PC-3 (cell line): ENCODE results near the gene ARID5B. TPM values are rescaled to one million over a fixed set of nuclear protein-coding genes. Genes with fewer than 3 reads are reported as not detected.

Experiments
- ATAC-seq: fragments of 200-7000 bp; cut with Tn5 transposase; 2 replicates; pipeline ENCODE4 v1.9.1; 2020; ENCODE audit warnings: mild to moderate bottlenecking, moderate library complexity
- BruUV-seq: library from RNA; stranded (reverse); fragments of 400-500 nt; replicated peaks from 2 replicates; lab custom pipeline; 2021; lab: Mats Ljungman, UMichigan
- CTCF ChIA-PET: fragments of 300-600 bp; sonication (Branson Sonifier 250); formaldehyde crosslinking; loops from one replicate; lab custom pipeline; 2022; ENCODE audit warnings: antibody characterized with exemption; lab: Charles Lee
- POLR2A ChIA-PET: fragments of 300-600 bp; sonication (Branson Sonifier 250); formaldehyde crosslinking; loops from one replicate; lab custom pipeline; 2022; ENCODE audit warnings: antibody characterized with exemption; ENCODE audit not compliant: unreplicated experiment; lab: Charles Lee
- DNase-seq: peaks from one replicate; pipeline ENCODE4 v3.0.0-alpha.2; 2015
- H2AFZ ChIP-seq: fragments of 300-600 bp; sonication (generic); 2 replicates; pipeline ENCODE4 v1.6.0; 2016; ENCODE audit warnings: antibody characterized with exemption, low read length
- H3F3A ChIP-seq: fragments of 300-600 bp; sonication (generic); one replicate; pipeline ENCODE4 v1.6.0; 2017; ENCODE audit warnings: antibody characterized with exemption, low read length, control low read depth, mild to moderate bottlenecking; ENCODE audit not compliant: unreplicated experiment
- H3K27ac ChIP-seq: fragments of 300-600 bp; sonication (generic); 2 replicates; pipeline ENCODE4 v1.5.1; 2016; ENCODE audit warnings: mild to moderate bottlenecking, low read length
- H3K27me3 ChIP-seq: fragments of 300-600 bp; sonication (generic); 2 replicates; pipeline ENCODE4 v1.6.1; 2016; ENCODE audit warnings: low read length, mixed read lengths
- H3K36me3 ChIP-seq: fragments of 300-600 bp; sonication (generic); 2 replicates; pipeline ENCODE4 v1.6.1; 2016; ENCODE audit warnings: low read depth, mixed run types, low read length, mixed read lengths
- H3K4me1 ChIP-seq: fragments of 300-600 bp; sonication (generic); 2 replicates; pipeline ENCODE4 v1.5.1; 2016; ENCODE audit warnings: low read length; ENCODE audit not compliant: insufficient read depth
- H3K4me2 ChIP-seq: fragments of 300-600 bp; sonication (generic); 2 replicates; pipeline ENCODE4 v1.6.0; 2016; ENCODE audit warnings: low read length
- H3K4me3 ChIP-seq: fragments of 300-600 bp; sonication (generic); 2 replicates; pipeline ENCODE4 v1.5.1; 2016; ENCODE audit warnings: mild to moderate bottlenecking, low read length, mixed read lengths
- H3K79me2 ChIP-seq: fragments of 300-600 bp; sonication (generic); 2 replicates; pipeline ENCODE4 v1.6.1; 2017; ENCODE audit warnings: low read length, mixed read lengths
- H3K9ac ChIP-seq: fragments of 300-600 bp; sonication (generic); 2 replicates; pipeline ENCODE4 v1.6.0; 2016; ENCODE audit warnings: mild to moderate bottlenecking, low read length
- H3K9me2 ChIP-seq: fragments of 300-600 bp; sonication (generic); replicated peaks from 2 replicates; pipeline ENCODE4 v1.6.1; 2016; ENCODE audit warnings: mixed run types, low read length, mixed read lengths
- H3K9me3 ChIP-seq: fragments of 300-600 bp; sonication (generic); 2 replicates; pipeline ENCODE4 v1.6.1; 2016; ENCODE audit warnings: low read length, mixed read lengths
- H4K20me1 ChIP-seq: fragments of 300-600 bp; sonication (generic); 2 replicates; pipeline ENCODE4 v1.6.1; 2016; ENCODE audit warnings: low read length, mixed read lengths
- EZH2 ChIP-seq: fragments of 300-600 bp; sonication (generic); IDR thresholded peaks from one replicate; pipeline ENCODE4 v1.6.1; 2017; ENCODE audit warnings: antibody characterized with exemption, mild to moderate bottlenecking, low read length; ENCODE audit not compliant: unreplicated experiment
- EZH2phosphoT487 ChIP-seq: fragments of 300-600 bp; sonication (generic); IDR thresholded peaks from 2 replicates; pipeline ENCODE4 v1.6.1; 2018; ENCODE audit warnings: mild to moderate bottlenecking, antibody characterized with exemption, low read length, borderline replicate concordance
- intact Hi-C: fragments of 100-400 bp; cut with micrococcal nuclease; formaldehyde crosslinking; loops from 2 replicates; pipeline ENCODE4 v1.9.0; 2023
- total RNA-seq: library from RNA; depleted of rRNA; stranded (reverse); fragments of >200 nt; gene quantifications from 2 replicates; pipeline ENCODE4 v1.2.3, GENCODE V29; 2014
- TF ChIP-seq, protein P1 (sequence below): fragments of 300-600 bp; sonication (generic); conservative IDR thresholded peaks from 2 replicates; pipeline ENCODE4 v1.5.1; 2017; ENCODE audit warnings: antibody characterized with exemption, low read depth, mild to moderate bottlenecking, low read length

Gene ARID5B
- total RNA-seq, 1 experiment from 2014 or later = 26.4 TPM

DNA sequence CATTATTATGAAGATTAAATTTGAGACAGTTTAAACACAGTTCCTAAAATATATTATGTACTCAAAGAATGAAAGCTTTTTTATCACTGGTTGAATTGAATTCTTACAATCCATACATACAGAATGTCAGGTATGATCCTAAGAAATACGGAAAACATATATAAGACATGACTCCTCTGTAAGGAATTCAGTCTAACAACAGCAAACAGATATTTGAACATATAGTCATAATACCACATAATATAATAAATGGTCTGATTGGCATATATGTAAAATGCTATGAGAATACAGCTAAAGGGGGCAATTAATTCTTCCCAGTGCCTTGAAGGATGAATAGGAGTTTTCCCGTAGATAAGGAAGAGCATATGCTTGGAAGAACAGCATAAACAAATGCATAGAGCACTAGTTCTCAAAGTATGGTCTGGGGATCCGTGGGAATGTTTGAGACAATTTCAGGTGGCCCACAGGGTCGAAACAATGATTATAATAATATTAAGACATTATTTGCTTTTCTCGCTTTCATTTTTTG lies 10.6 kb upstream of the ARID5B start:
- peak; percentile 92 for DNase-seq
- no peaks in the 10 kb centered on the region for H3K36me3 ChIP-seq
- H3K4me3 ChIP-seq = peak overlapping the region; percentile 4; the same call in 1 of the 2 replicates
- no peak overlapping the region for H3K9ac ChIP-seq
- H3F3A ChIP-seq = peaks cover 5% of the 10 kb centered on the region
- intact Hi-C loops = no loop called here
- no peaks in the 10 kb centered on the region for H3K9me3 ChIP-seq
- H4K20me1 ChIP-seq = no peaks in the 10 kb centered on the region
- H2AFZ ChIP-seq = no peak overlapping the region
- POLR2A ChIA-PET = interaction anchor here (0.6 kb wide), 3 partner anchors 152 to 428 kb away, joined by 3 to 7 read pairs (median 7); no protein-coding TSS in a partner anchor
- H3K9me2 ChIP-seq = 0 out of 2 replicates have a peak, but pooled peaks cover 3% of the 10 kb centered on the region
- no peaks in the 10 kb centered on the region for H3K27me3 ChIP-seq
- CTCF ChIA-PET = no interaction called here
- no peaks in the 10 kb centered on the region for H3K79me2 ChIP-seq
- peak; percentile 92 for ATAC-seq
- peaks cover 17% of the 10 kb centered on the region for H3K4me1 ChIP-seq
- H3K27ac ChIP-seq = 0 out of 2 replicates have a peak overlapping the region, but pooled peaks have one; percentile 0
- H3K4me2 ChIP-seq = peak overlapping the region; percentile 54
- BruUV-seq = no TSS peak
- TF ChIP-seq EZH2phosphoT487 (no peak), EZH2 (no peak)
- TF ChIP-seq, protein P1, sequence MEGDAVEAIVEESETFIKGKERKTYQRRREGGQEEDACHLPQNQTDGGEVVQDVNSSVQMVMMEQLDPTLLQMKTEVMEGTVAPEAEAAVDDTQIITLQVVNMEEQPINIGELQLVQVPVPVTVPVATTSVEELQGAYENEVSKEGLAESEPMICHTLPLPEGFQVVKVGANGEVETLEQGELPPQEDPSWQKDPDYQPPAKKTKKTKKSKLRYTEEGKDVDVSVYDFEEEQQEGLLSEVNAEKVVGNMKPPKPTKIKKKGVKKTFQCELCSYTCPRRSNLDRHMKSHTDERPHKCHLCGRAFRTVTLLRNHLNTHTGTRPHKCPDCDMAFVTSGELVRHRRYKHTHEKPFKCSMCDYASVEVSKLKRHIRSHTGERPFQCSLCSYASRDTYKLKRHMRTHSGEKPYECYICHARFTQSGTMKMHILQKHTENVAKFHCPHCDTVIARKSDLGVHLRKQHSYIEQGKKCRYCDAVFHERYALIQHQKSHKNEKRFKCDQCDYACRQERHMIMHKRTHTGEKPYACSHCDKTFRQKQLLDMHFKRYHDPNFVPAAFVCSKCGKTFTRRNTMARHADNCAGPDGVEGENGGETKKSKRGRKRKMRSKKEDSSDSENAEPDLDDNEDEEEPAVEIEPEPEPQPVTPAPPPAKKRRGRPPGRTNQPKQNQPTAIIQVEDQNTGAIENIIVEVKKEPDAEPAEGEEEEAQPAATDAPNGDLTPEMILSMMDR = no peak

DNA sequence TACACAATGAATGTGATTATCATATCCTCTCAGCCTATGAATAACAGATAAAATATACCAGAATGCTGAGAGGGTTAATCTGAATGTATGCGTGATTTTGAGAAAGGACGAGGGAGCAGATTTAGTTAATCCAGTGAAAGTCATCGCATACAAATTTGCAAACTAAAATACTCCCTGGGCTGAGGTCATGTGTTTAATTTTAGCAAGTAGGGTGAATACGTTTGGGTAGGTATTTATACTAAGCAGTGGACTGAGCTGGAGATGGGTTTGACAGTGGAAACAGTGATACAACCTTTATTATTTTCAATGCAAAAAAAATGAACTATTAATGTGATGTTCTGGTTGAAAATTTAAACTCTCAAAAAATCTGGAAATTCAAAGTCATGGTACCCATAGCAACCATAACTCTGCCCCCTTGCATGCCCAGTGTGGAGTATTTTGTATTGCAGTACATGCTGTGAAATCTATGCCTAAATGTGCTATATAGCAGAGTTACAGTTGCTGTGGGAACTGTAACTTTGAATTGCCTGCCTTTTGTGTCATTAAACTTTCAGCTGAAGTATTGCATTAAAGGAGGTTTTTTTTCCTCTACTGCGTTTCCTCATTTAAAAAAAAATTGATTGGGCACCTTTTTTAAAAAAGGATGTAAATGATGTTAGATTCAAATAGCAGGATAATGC lies 9.5 kb upstream of the ARID5B start:
- CTCF ChIA-PET = interaction anchor here (0.6 kb wide), 2 partner anchors 141 to 926 kb away, joined by 4 to 5 read pairs; no protein-coding TSS in a partner anchor

More for the DNA sequence above, 9.5 kb upstream of the ARID5B start:
- Histone ChIP-seq H3K27me3 (no peaks in the 10 kb centered on the region), H3K4me3 (no peak overlapping the region), H3K27ac (no peak overlapping the region), H3K79me2 (no peaks in the 10 kb centered on the region), H3K4me2 (no peak overlapping the region), H3K9ac (no peak overlapping the region), H3K4me1 (peaks cover 27% of the 10 kb centered on the region), H3K9me2 (0 out of 2 replicates have a peak, but pooled peaks cover 3% of the 10 kb centered on the region), H4K20me1 (no peaks in the 10 kb centered on the region), H3K36me3 (no peaks in the 10 kb centered on the region), H3F3A (peaks cover 5% of the 10 kb centered on the region), H3K9me3 (no peaks in the 10 kb centered on the region), H2AFZ (no peak overlapping the region)
- no TSS peak for BruUV-seq
- DNase-seq (no peak), ATAC-seq (no peak)
- intact Hi-C loops = no loop called here
- TF ChIP-seq EZH2phosphoT487 (no peak), EZH2 (no peak)
- TF ChIP-seq, protein P1 = no peak
- POLR2A ChIA-PET = no interaction called here
